GM23338 (cell line): ENCODE data around the gene PIK3R4. TPM values are rescaled to one million over a fixed set of nuclear protein-coding genes. Genes with fewer than 3 reads are reported as not detected.

Experiments used
- ATAC-seq: fragments of 200-7000 bp; cut with Tn5 transposase; 3 replicates; pipeline ENCODE4 v1.9.1; 2020
- DNase-seq: peaks from one replicate; pipeline ENCODE4 v3.0.0-alpha.2; 2015; ENCODE audit warnings: low spot score
- H2AFZ ChIP-seq: fragments of 200-600 bp; sonication (generic); 2 replicates; pipeline ENCODE4 v1.8.0; 2016; ENCODE audit warnings: antibody characterized with exemption, mild to moderate bottlenecking, moderate library complexity
- H3F3A ChIP-seq: fragments of 200-600 bp; sonication (generic); replicated peaks from 2 replicates; pipeline ENCODE4 v1.8.0; 2017; ENCODE audit warnings: antibody characterized with exemption, mixed run types, low read depth
- H3K27ac ChIP-seq: fragments of 200-600 bp; sonication (generic); 2 replicates; pipeline ENCODE4 v1.6.1; 2016; ENCODE audit warnings: low read depth
- H3K27me3 ChIP-seq: fragments of 200-600 bp; sonication (generic); 2 replicates; pipeline ENCODE4 v1.8.0; 2016; ENCODE audit warnings: mild to moderate bottlenecking, mixed run types, moderate library complexity; ENCODE audit not compliant: insufficient read depth
- H3K36me3 ChIP-seq: fragments of 200-600 bp; sonication (generic); 2 replicates; pipeline ENCODE4 v1.8.0; 2016; ENCODE audit warnings: mild to moderate bottlenecking; ENCODE audit not compliant: insufficient read depth
- H3K4me1 ChIP-seq: fragments of 200-600 bp; sonication (generic); 2 replicates; pipeline ENCODE4 v1.8.0; 2016; ENCODE audit warnings: mild to moderate bottlenecking, moderate library complexity; ENCODE audit not compliant: insufficient read depth
- H3K4me2 ChIP-seq: fragments of 200-600 bp; sonication (generic); 2 replicates; pipeline ENCODE4 v1.7.1; 2017; ENCODE audit warnings: mixed run types
- H3K4me3 ChIP-seq: fragments of 200-600 bp; sonication (generic); 2 replicates; pipeline ENCODE4 v1.6.1; 2016; ENCODE audit warnings: mixed run types
- H3K79me2 ChIP-seq: fragments of 200-600 bp; sonication (generic); replicated peaks from 2 replicates; pipeline ENCODE4 v1.8.0; 2017; ENCODE audit warnings: mild to moderate bottlenecking; ENCODE audit not compliant: insufficient read depth
- H3K9me2 ChIP-seq: fragments of 200-600 bp; sonication (generic); 2 replicates; pipeline ENCODE4 v1.8.0; 2017; ENCODE audit not compliant: insufficient read depth
- H4K20me1 ChIP-seq: fragments of 200-600 bp; sonication (generic); replicated peaks from 2 replicates; pipeline ENCODE4 v1.8.0; 2017; ENCODE audit warnings: mild to moderate bottlenecking; ENCODE audit not compliant: insufficient read depth
- H3K27ac Mint-ChIP-seq: 2 replicates; pipeline ENCODE4 v1.8.0; 2020; ENCODE audit warnings: inconsistent platforms, mild to moderate bottlenecking, moderate library complexity, mixed read lengths
- H3K27me3 Mint-ChIP-seq: 3 replicates; pipeline ENCODE4 v1.8.0; 2022; ENCODE audit warnings: low read depth, mild to moderate bottlenecking, moderate library complexity, mixed read lengths, inconsistent platforms; ENCODE audit not compliant: insufficient read depth, poor library complexity
- H3K36me3 Mint-ChIP-seq: 3 replicates; pipeline ENCODE4 v1.8.0; 2021; ENCODE audit warnings: low read depth, mild to moderate bottlenecking, inconsistent platforms, moderate library complexity, mixed read lengths
- H3K4me1 Mint-ChIP-seq: 3 replicates; pipeline ENCODE4 v1.8.0; 2020; ENCODE audit warnings: mild to moderate bottlenecking, inconsistent platforms, mixed read lengths
- H3K4me3 Mint-ChIP-seq: 3 replicates; pipeline ENCODE4 v1.8.0; 2021; ENCODE audit warnings: moderate library complexity, mild to moderate bottlenecking, inconsistent platforms, mixed read lengths
- H3K9me3 Mint-ChIP-seq: 3 replicates; pipeline ENCODE4 v1.8.0; 2020; ENCODE audit warnings: moderate library complexity, mild to moderate bottlenecking, inconsistent platforms, mixed read lengths
- CREB1 ChIP-seq: fragments of 250-450 bp; sonication (Bioruptor Pico); IDR thresholded peaks from 2 replicates; pipeline ENCODE4 v1.5.0; 2020; ENCODE audit warnings: low read depth, mild to moderate bottlenecking, moderate library complexity
- CTCF ChIP-seq, 2 experiments: fragments of 200-600 bp in 1 of 2; sonication (generic) in 1 of 2; conservative IDR thresholded peaks; 2 replicates each; pipeline versions ENCODE4 v1.5.1 to v1.6.1; 2016 to 2017; ENCODE audit warnings: antibody characterized with exemption in 2 of 2, low read depth in 2 of 2, mild to moderate bottlenecking in 2 of 2, moderate library complexity in 1 of 2
- ETS1 ChIP-seq: IDR thresholded peaks from 2 replicates; pipeline ENCODE4 v1.6.1; 2016; ENCODE audit warnings: antibody characterized with exemption
- EZH2phosphoT487 ChIP-seq: fragments of 200-600 bp; sonication (generic); IDR thresholded peaks from one replicate; pipeline ENCODE4 v1.8.1; 2018; ENCODE audit warnings: antibody characterized with exemption; ENCODE audit not compliant: unreplicated experiment
- JUNB ChIP-seq: IDR thresholded peaks from one replicate; pipeline ENCODE4 v1.6.1; 2016; ENCODE audit warnings: antibody characterized with exemption; ENCODE audit not compliant: unreplicated experiment
- NANOG ChIP-seq: IDR thresholded peaks from 2 replicates; pipeline ENCODE4 v1.6.1; 2016; ENCODE audit warnings: antibody characterized with exemption, borderline replicate concordance
- POLR2AphosphoS5 ChIP-seq: IDR thresholded peaks from 2 replicates; pipeline ENCODE4 v1.6.1; 2016; ENCODE audit warnings: antibody characterized with exemption, low read depth
- STAT1 ChIP-seq: IDR thresholded peaks from one replicate; pipeline ENCODE4 v1.6.1; 2016; ENCODE audit warnings: antibody characterized with exemption; ENCODE audit not compliant: unreplicated experiment
- ZNF331 ChIP-seq: fragments of 250-450 bp; sonication (Bioruptor Pico); IDR thresholded peaks from 2 replicates; pipeline ENCODE4 v1.5.0; 2020; ENCODE audit warnings: low read depth, mild to moderate bottlenecking, moderate library complexity
- polyA plus RNA-seq: library from polyadenylated mRNA; unstranded; fragments of >200 nt; fragmentation: Nextera tagmentation; extraction: Ambion mirVana; gene quantifications from 2 replicates; pipeline ENCODE4 v1.2.1, GENCODE V29; 2016
- total RNA-seq: library from RNA; depleted of rRNA; stranded (reverse); fragments of >200 nt; shearing (Covaris generic); gene quantifications from 2 replicates; pipeline ENCODE4 v1.2.3, GENCODE V29; 2014
- TF ChIP-seq, protein P1 (sequence below): IDR thresholded peaks from one replicate; pipeline ENCODE4 v1.6.1; 2018; ENCODE audit warnings: antibody characterized with exemption; ENCODE audit not compliant: unreplicated experiment

PIK3R4 gene
- total and polyA plus RNA-seq, 2 experiments from 2014 or later, result 48.8 to 65.1 TPM

GRCh38 chr3:130677343-130677742, 69.3 kb downstream of the PIK3R4 start:
- ATAC-seq, result no peak
- Histone ChIP-seq H3K27me3 (no peaks in the 10 kb centered on the region), H3K4me1 (no peaks in the 10 kb centered on the region), H2AFZ (no peak overlapping the region), H3F3A (no peaks in the 10 kb centered on the region), H3K9me2 (no peaks in the 10 kb centered on the region), H3K36me3 (peaks cover 25% of the 10 kb centered on the region), H3K79me2 (no peaks in the 10 kb centered on the region), H3K4me3 (no peak overlapping the region), H3K4me2 (no peak overlapping the region), H4K20me1 (0 out of 2 replicates have a peak, but pooled peaks cover 3% of the 10 kb centered on the region), H3K27ac (no peak overlapping the region)
- Mint-ChIP-seq H3K27ac (no peak overlapping the region), H3K4me1 (no peaks in the 10 kb centered on the region), H3K36me3 (peaks cover 11% of the 10 kb centered on the region; the same call in 2 of the 3 replicates), H3K27me3 (no peaks in the 10 kb centered on the region), H3K4me3 (no peak overlapping the region), H3K9me3 (no peaks in the 10 kb centered on the region)
- TF ChIP-seq ZNF331 (CRISPR knock-in tag) (no peak), CREB1 (CRISPR knock-in tag) (no peak), JUNB (no peak), ETS1 (no peak), STAT1 (no peak), CTCF (conservative IDR thresholded peaks at IDR 0.05; ENCODE audit: low read depth in 2 of 2) (no peak), POLR2AphosphoS5 (no peak), EZH2phosphoT487 (no peak), NANOG (no peak)
- TF ChIP-seq, protein P1, sequence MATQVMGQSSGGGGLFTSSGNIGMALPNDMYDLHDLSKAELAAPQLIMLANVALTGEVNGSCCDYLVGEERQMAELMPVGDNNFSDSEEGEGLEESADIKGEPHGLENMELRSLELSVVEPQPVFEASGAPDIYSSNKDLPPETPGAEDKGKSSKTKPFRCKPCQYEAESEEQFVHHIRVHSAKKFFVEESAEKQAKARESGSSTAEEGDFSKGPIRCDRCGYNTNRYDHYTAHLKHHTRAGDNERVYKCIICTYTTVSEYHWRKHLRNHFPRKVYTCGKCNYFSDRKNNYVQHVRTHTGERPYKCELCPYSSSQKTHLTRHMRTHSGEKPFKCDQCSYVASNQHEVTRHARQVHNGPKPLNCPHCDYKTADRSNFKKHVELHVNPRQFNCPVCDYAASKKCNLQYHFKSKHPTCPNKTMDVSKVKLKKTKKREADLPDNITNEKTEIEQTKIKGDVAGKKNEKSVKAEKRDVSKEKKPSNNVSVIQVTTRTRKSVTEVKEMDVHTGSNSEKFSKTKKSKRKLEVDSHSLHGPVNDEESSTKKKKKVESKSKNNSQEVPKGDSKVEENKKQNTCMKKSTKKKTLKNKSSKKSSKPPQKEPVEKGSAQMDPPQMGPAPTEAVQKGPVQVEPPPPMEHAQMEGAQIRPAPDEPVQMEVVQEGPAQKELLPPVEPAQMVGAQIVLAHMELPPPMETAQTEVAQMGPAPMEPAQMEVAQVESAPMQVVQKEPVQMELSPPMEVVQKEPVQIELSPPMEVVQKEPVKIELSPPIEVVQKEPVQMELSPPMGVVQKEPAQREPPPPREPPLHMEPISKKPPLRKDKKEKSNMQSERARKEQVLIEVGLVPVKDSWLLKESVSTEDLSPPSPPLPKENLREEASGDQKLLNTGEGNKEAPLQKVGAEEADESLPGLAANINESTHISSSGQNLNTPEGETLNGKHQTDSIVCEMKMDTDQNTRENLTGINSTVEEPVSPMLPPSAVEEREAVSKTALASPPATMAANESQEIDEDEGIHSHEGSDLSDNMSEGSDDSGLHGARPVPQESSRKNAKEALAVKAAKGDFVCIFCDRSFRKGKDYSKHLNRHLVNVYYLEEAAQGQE, result no peak
- DNase-seq, result no peak
